G401 (cell line): Measurements from ENCODE around the gene LGR5. TPM values are rescaled to one million over a fixed set of nuclear protein-coding genes. Genes with fewer than 3 reads are reported as not detected.

Experiments used
- DNase-seq: peaks from one replicate; pipeline ENCODE4 v3.0.0-alpha.2; 2015; ENCODE audit warnings: low spot score
- in situ Hi-C: cut with HindIII; loops from 2 replicates; pipeline ENCODE4 v1.10.0; 2016; ENCODE audit warnings: low sequenced_read_pairs, mixed read lengths
- total RNA-seq: library from RNA; depleted of rRNA; stranded (reverse); fragments of >200 nt; shearing (Covaris generic); gene quantifications from 2 replicates; pipeline ENCODE4 v1.2.3, GENCODE V29; 2014; rRNA removed

Gene LGR5
- total RNA-seq = not detected in 2 replicates

GRCh38 chr12:71439613-71440344 is at the start of gene LGR5:
LGR5 (plus strand) TSS chr12:71439798; CDS start chr12:71440081, 283 bp downstream.
- DNase-seq = peak; percentile 34
- in situ Hi-C loops = no loop called here

- DNase-seq = peak; percentile 50
- in situ Hi-C loops = no loop called here
Observed at GRCh38 chr12:71392521-71393145, 47.0 kb upstream of the LGR5 start.

- in situ Hi-C loops = no loop called here
Observed at GRCh38 chr12:71393625-71394024, 46.0 kb upstream of the LGR5 start.

GRCh38 chr12:71397433-71397954 is 42.1 kb upstream of the LGR5 start:
- in situ Hi-C loops = no loop called here
- DNase-seq = no peak

More at GRCh38 chr12:71393625-71394024, 46.0 kb upstream of the LGR5 start:
- DNase-seq = no peak

GRCh38 chr12:71399197-71399596 is 40.4 kb upstream of the LGR5 start:
- no peak for DNase-seq

GRCh38 chr12:71400481-71400880 is 39.1 kb upstream of the LGR5 start:
- no peak for DNase-seq
- in situ Hi-C loops = no loop called here

More at GRCh38 chr12:71399197-71399596, 40.4 kb upstream of the LGR5 start:
- in situ Hi-C loops = no loop called here

GRCh38 chr12:71405884-71406283 is 33.7 kb upstream of the LGR5 start:
- DNase-seq = no peak
- in situ Hi-C loops = no loop called here

GRCh38 chr12:71407732-71408131 is 31.9 kb upstream of the LGR5 start:
- in situ Hi-C loops = no loop called here
- no peak for DNase-seq

- no peak for DNase-seq
- in situ Hi-C loops = no loop called here
Observed at GRCh38 chr12:71410844-71411243, 28.8 kb upstream of the LGR5 start.

GRCh38 chr12:71411635-71412034 is 28.0 kb upstream of the LGR5 start:
- in situ Hi-C loops = no loop called here
- no peak for DNase-seq

- DNase-seq = peak; percentile 56
- in situ Hi-C loops = no loop called here
Observed at GRCh38 chr12:71415336-71416231, 24.0 kb upstream of the LGR5 start.

GRCh38 chr12:71417181-71417580 is 22.4 kb upstream of the LGR5 start:
- in situ Hi-C loops = no loop called here
- no peak for DNase-seq

GRCh38 chr12:71420775-71421406 is 18.7 kb upstream of the LGR5 start:
- DNase-seq = no peak
- in situ Hi-C loops = no loop called here

- in situ Hi-C loops = no loop called here
- no peak for DNase-seq
Observed at GRCh38 chr12:71425568-71426299, 13.9 kb upstream of the LGR5 start.

GRCh38 chr12:71426300-71427047 is 13.1 kb upstream of the LGR5 start:
- in situ Hi-C loops = no loop called here
- DNase-seq = no peak

- in situ Hi-C loops = no loop called here
- DNase-seq = no peak
Observed at GRCh38 chr12:71430756-71431155, 8.8 kb upstream of the LGR5 start.

- in situ Hi-C loops = no loop called here
- DNase-seq = no peak
Observed at GRCh38 chr12:71431991-71432390, 7.6 kb upstream of the LGR5 start.

GRCh38 chr12:71432936-71433335 is 6.7 kb upstream of the LGR5 start:
- in situ Hi-C loops = no loop called here
- no peak for DNase-seq
